Keratinocyte (primary cell): ENCODE data around the gene SLC15A3.

Source experiments
- CTCF ChIP-seq, 3 experiments: IDR thresholded peaks in 1 of 3; conservative IDR thresholded peaks in 1 of 3; optimal IDR thresholded peaks in 1 of 3; 2 replicates in 2 of 3; 3 replicates in 1 of 3; pipeline versions ENCODE3 to v1.5.1; 2011; ENCODE audit warnings: low read length in 3 of 3, mild to moderate bottlenecking in 3 of 3, moderate library complexity in 2 of 3, control low read depth in 1 of 3, inconsistent platforms in 1 of 3; ENCODE audit not compliant: insufficient read depth in 2 of 3; ENCODE audit errors: extremely low read depth in 1 of 3
- EZH2 ChIP-seq: IDR thresholded peaks from one replicate; pipeline ENCODE4 v1.6.1; 2012; ENCODE audit warnings: inconsistent platforms, mild to moderate bottlenecking, low read length, moderate library complexity

- TF ChIP-seq CTCF (optimal IDR thresholded peaks at IDR 0.05 in 1 of 3, IDR thresholded peaks at IDR 0.05 in 1 of 3, conservative IDR thresholded peaks at IDR 0.05 in 1 of 3; ENCODE audit: extremely low read depth in 1 of 3, insufficient read depth in 2 of 3, low read length in 3 of 3), result no peak
- no peak for TF ChIP-seq EZH2
Measured at GRCh38 chr11:60941371-60942119, 10.4 kb downstream of the SLC15A3 start.
